GM18520 (cell line): ENCODE data around the gene L3MBTL4.
"Not testable (repeated sequence)": the region's sequence is repeated elsewhere in the genome, so short reads cannot be mapped to it uniquely, and the experiment has no call there.

ENCODE experiments used
- ATAC-seq: cut with Tn5 transposase; IDR thresholded peaks from one replicate; pipeline ENCODE4 v1.9.1; 2021; ENCODE audit not compliant: unreplicated experiment

The L3MBTL4 gene

GRCh38 chr18:6118080-6118479 is 296.6 kb downstream of the L3MBTL4 start:
- ATAC-seq: no peak

DNA sequence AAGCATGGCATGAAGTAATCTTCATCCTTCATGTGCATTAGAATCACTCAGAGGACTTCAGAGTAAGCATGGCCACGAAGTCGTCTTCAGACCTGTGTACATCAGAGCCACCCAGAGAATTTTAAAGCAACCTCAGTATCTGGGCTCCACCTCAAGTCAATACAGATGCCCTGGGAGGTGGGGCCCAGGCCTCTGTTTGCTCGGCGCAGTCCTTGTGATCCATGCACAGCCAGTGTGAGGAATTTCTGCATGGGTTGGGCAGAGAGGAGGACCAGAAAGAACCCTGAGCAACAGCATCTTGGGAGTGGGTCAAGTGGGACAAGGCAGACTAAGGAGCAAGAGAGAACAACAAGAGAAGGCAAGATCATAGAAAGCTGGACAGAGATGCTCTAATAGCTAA is 299.0 kb downstream of the L3MBTL4 start:
- no peak for ATAC-seq

- no peak for ATAC-seq
These were observed 301.1 kb downstream of the L3MBTL4 start for GRCh38 chr18:6113650-6114049.

DNA sequence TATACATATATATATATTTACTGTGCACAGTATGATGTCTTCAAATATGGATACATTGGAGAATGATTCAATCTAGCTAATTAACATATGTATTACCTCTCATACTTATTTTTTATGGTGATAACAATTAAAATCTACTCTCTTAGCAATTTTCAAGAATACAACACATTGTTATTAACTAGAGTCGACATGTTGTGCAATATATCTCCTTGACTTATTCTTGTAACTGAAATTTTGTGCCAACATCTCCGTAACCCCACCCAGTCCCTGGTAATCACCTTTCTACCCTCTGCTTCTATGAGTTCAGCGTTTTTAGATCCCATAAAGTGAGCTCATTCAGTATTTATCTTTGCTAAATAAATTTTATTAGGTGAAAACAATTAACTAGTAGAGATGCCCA is 303.0 kb downstream of the L3MBTL4 start:
- ATAC-seq: no peak

- ATAC-seq: no peak
These were observed 305.0 kb downstream of the L3MBTL4 start for GRCh38 chr18:6109743-6110142.

GRCh38 chr18:6107794-6108193 is 306.9 kb downstream of the L3MBTL4 start:
- no peak for ATAC-seq

- ATAC-seq: no peak
These were observed 308.5 kb downstream of the L3MBTL4 start for GRCh38 chr18:6106091-6106685.

GRCh38 chr18:6103741-6104140 is 311.0 kb downstream of the L3MBTL4 start:
- ATAC-seq: no peak

- ATAC-seq: no peak
These were observed 318.0 kb downstream of the L3MBTL4 start for GRCh38 chr18:6096730-6097129.

DNA sequence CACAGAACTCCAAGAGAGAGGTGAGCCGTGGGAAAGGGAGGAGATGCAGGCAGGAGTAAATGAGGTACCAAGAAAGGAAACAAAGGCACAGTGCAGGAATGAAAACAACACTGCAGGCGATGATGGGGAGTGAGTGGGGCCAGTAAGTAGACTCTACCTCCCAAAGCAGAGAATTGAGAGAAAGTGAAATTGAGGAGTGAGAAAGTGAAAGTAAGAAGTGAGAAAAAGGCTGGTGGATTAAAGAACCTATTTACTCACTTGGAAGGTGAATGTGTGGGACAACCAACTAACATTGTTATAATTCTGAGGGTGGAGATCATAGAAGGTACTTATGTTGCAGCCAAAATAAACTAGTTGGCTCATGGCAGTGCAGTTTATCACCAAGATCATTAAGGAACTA is 326.3 kb downstream of the L3MBTL4 start:
- no peak for ATAC-seq

GRCh38 chr18:6086731-6087130 is 328.0 kb downstream of the L3MBTL4 start:
- no peak for ATAC-seq

DNA sequence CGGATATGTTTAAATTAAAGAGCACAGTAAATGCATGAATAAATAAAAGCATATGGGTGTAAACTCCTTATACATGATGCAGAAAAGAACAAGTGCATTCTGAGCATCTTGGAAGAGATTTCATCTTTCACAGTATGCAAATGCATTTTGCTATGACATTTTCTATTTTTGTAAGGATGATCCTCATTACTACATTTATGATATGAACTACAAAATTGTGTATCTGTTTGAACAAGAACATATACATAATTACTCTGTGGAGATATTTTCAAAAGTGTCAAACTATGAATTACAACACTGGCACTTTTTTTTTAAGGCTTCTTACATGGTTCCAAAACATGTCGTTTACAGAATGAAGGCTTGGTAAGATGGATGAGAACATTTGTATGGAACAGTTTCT is 335.3 kb downstream of the L3MBTL4 start:
- no peak for ATAC-seq

- ATAC-seq: no peak
These were observed 335.8 kb downstream of the L3MBTL4 start for GRCh38 chr18:6078877-6079276.

- not testable (repeated sequence) for ATAC-seq
These were observed 342.3 kb downstream of the L3MBTL4 start for GRCh38 chr18:6072423-6072822.

- no peak for ATAC-seq
These were observed 345.2 kb downstream of the L3MBTL4 start for GRCh38 chr18:6069539-6069938.

- no peak for ATAC-seq
These were observed 345.6 kb downstream of the L3MBTL4 start for GRCh38 chr18:6069103-6069502.

DNA sequence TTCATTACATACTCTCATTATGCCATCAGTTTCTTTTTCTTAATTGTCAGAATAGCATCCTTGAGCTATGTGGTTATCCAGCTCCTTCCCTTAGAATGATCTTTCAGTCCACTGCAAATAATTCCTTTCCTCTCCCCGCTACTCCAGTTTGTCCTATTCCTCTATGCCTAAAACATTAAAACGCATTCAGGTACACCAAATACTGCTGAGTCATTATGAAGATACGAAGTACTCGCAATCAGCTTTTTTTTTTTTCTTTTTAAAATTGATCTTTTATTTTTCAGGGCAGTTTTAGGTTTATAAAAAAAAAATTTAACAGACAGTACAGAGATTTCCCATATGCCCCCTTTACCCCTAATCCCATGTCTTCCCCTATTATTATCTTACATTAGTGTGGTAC is 354.6 kb downstream of the L3MBTL4 start:
- ATAC-seq: no peak

DNA sequence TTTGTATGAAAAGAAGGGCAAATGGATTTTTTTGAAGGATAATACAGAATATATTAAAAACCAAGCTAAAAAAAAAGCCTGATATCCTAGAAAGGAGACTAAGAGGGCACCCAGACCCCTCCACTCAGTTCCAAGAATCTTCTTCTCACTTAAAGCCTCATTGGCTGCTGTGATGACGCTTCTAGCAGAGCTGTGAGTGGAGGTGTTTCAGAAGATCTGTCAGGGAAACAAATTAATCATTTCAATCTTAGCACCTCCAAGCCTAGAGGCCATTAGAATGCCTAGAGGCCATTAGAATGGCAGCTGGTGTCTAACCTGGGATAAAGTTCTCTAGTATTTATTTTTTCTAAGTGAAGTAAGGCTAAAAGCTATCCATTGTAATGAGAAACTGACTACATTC is 355.2 kb downstream of the L3MBTL4 start:
- no peak for ATAC-seq

- ATAC-seq: no peak
These were observed 355.8 kb downstream of the L3MBTL4 start for GRCh38 chr18:6058941-6059340.

- no peak for ATAC-seq
These were observed 357.1 kb downstream of the L3MBTL4 start for GRCh38 chr18:6057604-6058003.

GRCh38 chr18:6056171-6056910 is 358.4 kb downstream of the L3MBTL4 start:
- no peak for ATAC-seq

DNA sequence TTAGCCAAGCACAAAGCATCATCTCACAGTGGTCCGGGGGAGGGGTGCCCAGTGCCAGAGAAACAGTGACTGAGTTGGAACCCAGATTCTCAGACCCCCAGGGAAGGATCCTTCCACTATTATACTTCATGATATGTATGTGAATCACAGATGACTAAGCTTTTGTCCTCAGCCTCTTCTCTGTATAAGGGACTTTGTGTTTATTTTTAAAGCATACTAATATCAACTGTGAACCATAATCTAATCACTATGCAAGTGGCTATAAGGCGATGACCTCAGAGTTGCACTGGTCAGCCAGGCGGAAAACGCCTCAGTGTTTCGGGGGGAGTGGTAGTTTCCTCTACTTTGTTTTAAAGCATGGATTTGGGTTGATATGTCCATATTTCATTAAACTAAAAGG is 359.0 kb downstream of the L3MBTL4 start:
- ATAC-seq: no peak
